HG03135 (cell line): Measurements from ENCODE around the gene RASA2.
"Not testable (repeated sequence)": the region's sequence is repeated elsewhere in the genome, so short reads cannot be mapped to it uniquely, and the experiment has no call there.

Source experiments
- ATAC-seq: cut with Tn5 transposase; IDR thresholded peaks from one replicate; pipeline ENCODE4 v1.9.1; 2021; ENCODE audit warnings: mild to moderate bottlenecking, moderate library complexity; ENCODE audit not compliant: unreplicated experiment

The RASA2 gene

DNA sequence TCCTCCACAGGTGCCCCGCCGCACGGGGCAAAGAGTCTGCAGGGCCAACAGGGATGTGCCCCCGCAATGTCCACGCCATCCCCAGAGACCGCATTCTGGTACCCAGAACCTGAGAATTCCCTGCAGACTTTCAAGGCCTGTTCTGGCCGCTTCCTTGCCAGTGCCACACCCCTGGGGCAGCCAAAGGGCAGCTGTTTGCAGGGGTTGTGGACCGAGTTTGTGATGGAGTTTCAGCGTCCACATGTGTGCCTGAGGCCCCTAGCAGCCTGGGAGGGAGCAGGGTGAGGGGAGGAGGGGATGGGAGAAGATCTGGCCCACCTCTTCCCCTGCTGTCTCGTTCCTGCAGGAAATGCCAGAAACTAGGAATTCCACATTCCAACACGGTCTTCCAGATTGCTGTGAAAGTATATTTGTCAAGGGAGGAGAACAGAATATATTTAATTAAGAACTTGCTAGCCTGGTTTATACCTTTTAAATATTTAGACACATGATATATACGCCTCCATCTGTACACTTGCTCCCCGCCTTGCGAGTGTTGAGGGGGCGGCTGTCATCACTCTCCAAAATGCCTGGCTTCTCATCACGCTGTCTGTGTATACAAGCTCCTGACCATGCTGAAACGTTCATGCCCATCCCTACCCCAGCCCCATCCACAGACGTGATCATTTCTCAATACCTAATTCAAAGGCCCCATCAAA, 31.1 kb upstream of the RASA2 start:
- no peak for ATAC-seq

DNA sequence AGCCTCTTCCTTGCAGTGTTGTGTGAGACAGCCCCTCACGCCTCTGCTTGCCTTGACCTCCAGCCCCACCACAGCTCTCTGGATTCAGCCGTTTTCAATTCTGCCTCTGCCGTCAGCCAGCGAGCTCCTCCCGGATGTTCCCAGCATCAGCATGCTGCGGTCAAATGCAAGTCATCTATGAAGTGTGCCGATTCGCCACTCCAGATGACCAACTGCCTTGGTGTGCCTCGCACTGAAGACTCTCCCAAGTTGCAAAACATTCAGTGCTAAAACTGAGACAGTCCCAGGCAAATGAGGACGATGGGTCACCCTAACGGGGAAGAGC, 30.6 kb upstream of the RASA2 start:
- ATAC-seq, result no peak

DNA sequence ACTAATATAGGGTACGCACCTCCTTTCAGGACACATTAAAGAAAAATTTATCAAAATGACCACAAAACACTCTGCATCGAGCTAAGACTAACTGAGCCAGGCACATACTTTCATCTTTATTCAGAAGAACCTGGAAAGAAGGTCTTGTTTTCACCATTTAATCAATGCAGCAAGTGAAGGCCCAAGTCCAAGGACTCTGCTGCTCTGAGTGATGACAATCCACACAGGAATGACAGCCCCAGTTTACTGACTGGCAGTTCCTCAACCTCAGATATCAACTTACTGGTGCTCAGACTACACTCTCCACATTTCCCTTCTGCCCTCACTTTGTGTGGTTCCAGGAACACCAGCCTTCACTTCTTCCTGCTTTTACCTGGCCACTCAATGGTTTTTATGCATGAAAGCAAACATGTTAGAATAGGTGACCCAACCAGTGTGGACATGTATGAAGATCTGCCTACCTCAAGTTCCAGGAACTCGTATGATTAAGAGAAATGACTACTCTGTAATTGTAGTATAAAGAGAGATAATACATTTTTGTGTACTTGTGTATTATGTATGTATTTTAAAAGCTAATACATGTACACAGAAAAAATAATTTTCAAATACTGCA, 29.1 kb upstream of the RASA2 start:
- ATAC-seq, result no peak

DNA sequence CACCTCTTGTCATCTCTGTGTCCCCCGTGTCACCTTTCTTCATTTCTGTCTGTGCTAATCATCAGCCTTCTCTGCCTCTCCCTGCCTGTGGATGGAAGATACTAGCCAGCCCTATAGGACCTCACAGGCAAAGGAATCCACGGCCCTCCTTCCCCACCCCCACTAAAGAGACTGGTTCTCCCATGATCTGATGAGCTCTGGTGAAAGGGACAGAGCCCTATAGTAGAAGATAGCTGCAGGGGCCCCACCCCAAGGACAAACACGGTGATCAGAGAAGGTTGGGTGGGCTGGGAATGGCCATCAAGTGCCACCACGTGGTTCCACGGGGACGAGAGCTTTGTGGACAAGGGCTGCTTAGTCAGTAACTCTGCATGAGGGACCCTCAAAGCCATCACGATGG, 27.8 kb upstream of the RASA2 start:
- ATAC-seq, result no peak

DNA sequence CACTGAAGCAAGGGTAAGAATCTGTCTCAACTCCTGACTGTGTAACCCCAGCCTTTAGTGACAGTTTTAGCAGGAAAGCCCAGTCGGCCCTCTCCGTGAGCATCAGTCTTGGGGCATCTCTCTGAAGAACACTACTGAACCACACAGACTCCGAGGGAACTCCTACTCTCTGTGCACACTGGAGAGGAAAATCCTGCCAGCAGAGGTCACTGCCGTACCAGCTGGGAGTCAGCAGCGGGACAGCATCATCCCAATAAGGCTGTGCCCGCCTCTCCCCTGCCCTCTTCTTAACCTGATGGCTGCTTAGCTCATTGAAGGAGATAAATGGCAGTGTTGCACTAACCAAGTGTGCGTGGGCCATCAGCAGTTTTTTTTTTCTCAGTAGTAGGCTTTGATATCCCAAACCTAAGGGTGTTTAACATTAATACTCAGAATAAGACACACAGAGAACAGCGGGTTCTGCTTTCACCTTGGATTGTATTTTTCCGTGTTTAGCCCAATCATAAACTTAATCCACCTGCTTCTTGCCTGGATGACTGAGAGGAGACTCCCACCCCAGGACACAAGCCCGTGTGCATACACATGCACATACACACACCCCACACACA, 26.6 kb upstream of the RASA2 start:
- peak; percentile 89 for ATAC-seq

DNA sequence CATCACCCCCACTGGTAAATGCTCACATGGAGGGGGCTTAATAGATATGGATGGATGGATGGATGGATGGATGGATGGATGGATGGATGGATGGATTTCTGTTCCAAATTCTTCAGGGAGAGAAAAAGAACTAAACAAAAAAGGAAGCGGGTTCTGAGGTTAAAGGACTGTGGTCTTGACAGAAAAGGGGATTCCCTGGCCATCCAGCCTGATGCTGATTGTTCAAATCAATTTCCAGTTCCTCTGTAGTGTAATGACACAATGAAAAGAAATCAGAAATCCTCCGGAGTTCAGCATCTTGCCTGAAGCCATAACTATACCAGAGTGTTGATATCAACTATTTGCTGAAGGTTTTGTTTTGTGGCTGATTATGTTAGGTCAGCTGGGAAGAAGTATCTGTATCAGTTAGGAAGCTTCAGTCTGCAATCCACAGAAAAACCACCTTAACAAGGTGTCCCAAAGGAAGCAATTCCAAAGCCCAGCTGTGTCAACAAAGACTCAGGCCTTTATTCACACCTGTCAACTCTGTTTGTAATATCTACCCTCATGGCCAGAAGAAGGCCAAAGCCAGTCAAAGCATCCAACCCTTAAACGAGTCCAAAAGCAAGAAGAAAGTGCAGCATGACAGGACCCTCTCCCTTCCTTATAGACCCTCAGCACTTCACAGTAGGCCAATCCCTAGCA, 24.5 kb upstream of the RASA2 start:
- no peak for ATAC-seq

DNA sequence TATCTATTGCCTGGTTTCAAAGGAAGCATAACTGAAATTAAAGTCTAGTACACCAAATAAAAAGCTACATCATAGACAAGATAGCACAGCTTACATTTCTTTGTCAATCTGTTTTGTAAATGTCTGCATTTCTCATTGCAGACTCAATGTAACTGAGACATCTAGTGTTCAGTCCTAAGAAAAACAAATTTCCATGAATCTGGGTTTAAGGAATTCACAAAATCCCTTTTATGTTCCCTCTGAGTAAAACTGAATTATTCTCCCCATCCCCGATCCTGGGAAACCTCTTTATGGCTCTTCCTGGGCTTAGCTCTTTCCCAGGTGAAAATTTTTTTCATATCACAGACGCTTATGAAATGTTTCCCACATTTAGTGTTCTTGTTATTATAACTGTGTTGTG, 21.6 kb upstream of the RASA2 start:
- no peak for ATAC-seq

DNA sequence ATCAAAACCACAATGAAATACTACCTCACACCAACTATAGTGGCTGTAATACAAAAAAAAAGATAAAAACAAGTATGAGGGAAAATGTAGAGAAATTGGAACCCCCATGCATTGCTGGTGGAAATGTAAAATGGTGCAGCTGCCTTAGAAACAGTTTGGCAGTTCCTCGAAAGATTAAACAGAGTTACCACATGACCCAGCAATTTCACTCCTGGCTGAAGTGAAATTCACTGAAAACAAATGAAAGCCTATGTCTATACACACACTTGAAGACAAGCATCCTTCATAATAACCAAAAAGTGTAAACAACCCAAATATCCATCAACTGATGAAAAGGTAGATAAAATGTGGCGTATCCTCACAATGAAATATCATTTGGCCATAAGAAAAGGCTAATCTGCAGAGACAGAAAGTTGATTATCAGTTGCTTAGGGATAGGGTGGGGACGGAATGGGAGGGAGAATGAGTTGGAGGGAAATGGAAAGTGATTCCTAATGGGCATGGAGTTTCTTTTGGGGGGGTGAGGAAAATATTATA, 20.1 kb upstream of the RASA2 start:
- ATAC-seq, result no peak

DNA sequence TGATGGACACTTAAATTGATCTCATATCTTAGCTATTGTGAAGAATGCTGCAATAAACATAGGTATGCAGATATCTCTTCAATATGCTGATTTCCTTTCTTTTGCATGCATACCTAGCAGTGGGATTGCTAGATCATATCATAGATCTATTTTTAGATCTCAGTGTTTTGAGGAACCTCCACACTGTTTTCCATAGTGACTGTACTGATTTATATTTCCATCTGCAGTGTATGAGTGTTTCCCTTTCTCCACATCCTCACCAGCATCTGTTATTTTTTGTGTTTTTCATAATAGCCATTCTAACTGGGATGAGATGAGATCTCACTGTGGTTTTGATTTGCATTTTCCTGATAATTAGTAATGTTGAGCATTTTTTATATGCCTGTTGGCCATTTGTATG, 17.1 kb upstream of the RASA2 start:
- no peak for ATAC-seq

DNA sequence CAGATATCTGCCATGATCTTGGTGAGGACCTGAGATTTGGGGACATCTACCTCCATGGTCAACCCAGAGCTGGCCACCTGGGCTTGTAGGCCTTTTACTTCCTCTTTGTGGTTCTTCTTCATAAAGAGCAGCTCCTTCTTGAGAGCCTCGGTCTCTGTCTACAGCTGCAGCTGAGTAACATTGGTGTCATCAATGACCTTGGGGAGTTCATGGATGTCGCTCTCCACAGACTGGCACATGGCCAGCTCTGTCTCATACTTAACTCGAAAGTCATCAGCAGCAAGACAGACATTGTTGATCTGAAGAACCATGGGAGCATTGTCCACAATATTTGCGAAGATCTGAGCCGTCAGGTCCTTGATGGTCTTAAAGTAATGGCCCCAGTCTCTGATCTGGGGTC, 15.7 kb upstream of the RASA2 start:
- ATAC-seq, result no peak

DNA sequence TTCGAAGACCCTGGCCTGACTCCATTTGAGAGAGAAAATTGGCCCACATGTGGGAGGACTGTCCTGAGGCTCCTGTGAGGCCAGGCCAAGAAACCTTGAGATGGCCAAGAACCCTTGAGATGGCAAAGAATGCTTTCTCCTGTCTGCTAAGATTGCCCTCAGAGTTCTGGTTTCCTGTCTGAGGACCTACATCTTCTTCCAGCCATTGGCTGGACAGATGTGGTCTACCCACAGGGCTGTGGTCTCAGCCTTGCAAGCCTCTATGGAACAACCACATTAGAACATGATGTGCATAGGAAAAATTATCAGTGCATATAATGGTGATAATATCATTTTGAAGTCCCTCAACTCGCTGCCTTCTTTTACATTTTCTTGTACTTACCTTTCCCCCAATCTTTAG, 10.8 kb upstream of the RASA2 start:
- ATAC-seq, result no peak

DNA sequence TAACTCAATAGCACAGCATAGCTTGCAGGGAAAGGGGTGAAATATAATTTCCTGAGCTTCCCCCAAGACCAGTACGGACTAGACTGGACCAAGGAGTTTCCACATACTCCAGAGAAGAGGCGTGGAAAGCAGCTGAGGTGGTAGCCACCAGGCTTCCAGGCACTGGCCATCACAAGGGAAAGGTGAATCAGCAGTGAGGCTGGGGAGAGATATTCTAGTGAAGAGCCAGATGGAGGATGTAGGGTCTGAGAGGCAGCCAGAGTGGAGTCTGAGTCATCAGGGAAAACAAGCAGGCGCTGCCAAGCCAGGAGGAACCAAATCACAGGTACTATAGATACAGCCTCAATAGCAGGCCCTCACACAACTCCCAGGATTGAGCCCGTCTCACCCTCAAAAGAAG, 9.6 kb upstream of the RASA2 start:
- ATAC-seq, result no peak

DNA sequence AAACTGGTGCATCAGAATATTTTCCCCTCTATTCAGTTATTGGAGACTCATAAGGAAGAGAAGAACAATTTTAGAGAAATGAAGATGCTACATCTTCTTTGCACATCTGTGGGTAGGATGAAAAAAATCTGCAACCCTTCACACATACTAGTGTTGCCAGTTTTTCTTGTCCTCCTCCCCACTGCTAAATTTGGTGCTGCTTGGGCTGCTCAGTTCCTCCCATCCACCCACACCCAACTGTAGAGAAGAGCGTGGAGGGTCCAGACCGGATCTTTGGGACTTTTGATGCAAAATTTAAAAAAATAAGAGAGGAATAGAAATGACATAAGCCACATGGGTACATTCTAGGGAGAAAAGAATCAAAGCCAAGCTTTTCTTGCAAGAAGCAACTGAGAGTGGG, 8.7 kb upstream of the RASA2 start:
- no peak for ATAC-seq

DNA sequence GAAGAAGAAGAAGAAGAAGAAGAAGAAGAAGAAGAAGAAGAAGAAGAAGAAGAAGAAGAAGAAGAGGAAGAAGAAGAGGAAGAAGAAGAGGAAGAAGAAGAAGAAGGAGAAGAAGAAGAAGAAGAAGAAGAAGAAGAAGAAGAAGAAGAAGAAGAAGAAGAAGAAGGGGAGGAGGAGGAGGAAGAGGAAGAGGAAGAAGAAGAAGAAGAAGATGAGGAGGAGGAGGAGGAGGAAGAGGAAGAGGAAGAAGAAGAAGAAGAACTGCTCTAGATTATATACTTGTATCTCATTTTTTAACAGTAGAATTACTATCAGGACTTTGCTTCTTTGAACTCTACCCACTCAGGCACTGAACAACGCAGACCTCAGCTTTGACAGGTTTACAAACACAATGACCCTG, 8.0 kb upstream of the RASA2 start:
- not testable (repeated sequence) for ATAC-seq

DNA sequence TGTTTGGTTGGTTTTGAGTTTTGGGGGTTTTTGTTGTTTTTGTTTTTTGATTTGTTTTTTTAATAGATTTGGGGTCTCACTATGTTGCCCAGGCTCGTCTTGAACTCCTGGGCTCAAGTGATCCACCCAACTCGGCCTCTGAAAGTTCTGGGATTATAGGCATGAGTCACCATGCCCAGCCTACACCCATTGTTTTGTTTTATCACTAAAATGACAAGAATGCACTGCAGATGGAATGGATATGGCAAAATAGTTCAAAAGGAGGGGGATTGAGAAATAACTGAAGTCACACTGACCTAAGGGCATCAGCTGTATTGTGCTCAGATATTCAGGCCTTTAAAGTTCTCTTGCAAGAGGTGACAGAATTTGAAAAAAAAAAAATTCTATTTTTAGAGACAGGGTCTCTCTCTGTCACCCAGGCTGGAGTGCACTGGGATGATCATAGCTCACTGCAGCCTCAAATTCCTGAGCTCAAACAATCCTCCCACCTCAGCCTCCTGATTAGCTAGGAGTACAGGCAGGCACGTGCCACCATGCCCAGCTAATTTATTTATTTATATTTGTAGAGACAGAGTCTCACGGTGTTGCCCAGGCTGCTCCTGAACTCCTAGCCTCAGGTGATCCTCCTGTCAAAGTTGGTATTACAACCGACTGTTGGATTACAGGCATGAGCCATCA, 4.4 kb upstream of the RASA2 start:
- ATAC-seq, result no peak

DNA sequence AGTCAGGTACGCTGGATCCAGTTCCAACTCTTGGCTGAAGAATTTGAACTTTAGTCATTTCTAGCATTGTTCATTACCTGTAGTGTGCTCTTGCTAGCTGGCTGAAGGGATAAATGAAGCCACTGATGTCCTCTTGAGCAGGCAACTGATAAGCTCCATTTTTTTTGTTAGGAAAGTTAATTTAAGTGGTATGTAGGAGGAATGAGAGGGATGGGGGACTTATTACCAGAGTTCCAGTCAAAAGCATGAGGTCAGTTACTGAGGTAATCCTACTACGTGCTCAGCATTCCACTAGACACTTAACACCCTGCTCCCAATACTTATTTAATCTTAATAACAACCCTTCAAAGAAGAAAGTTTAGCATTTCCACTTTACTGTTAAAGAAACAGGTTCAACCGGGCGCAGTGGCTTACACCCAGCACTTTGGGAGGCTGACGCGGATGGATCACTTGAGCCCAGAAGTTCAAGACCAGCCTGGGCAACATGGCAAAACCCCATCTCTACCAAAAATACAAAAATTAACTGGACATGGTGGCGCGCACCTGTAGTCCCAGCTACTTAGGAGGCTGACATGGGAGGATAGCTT, 2.0 kb upstream of the RASA2 start:
- ATAC-seq, result no peak

DNA sequence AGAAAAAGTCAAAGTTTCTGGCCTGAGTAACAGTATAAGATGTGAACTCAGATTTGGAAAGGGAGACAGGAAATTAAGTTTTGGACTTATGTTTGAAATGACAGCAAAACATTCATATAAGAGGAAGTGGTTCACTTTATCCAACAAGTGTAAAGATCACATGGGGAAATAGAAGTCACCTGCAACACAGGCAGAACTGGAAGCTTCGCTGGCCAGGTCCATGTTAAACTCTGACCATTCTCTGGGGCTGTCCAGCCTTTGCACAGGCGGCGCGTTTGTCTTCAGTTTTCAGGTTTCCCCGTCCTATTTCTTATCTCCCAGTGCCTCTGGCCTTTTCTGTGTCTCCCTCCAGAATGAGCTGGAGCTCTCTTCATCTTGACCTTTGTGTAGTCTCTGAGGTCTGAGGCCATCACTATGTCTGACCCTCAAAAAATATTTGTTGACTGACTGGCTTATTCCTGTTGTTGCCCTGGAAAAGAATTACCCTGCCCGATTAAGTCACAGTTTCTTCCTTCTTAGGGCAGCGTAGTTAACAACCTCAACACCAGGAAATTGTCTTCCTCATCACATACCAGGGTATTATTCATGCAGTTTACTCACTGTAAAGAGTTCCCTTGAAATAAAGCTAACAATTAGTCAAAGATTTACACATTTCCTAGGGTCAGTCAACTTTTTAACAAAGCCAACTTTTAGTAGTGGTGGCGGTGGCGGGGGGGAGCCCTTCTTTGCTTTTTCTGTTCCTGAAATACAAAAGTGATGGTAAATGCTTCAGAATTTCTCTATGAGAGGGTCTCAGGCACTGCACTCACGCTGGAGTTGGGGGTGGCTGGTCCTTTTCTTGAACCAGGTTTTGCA, 959 bp upstream of the RASA2 start:
- no peak for ATAC-seq

DNA sequence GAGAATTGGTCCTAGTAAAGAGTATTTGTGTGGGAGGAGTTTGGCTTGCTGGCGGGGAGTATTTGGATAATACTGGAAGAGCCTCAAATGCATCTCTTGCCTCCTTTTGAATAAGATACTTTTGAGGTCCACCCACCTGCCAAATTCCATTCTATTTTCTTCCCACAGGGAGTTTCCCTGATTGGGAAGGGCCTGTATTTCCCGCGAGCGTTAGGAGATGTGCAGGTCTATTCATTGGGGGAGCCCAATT, 406 bp upstream of the RASA2 start:
- no peak for ATAC-seq

DNA sequence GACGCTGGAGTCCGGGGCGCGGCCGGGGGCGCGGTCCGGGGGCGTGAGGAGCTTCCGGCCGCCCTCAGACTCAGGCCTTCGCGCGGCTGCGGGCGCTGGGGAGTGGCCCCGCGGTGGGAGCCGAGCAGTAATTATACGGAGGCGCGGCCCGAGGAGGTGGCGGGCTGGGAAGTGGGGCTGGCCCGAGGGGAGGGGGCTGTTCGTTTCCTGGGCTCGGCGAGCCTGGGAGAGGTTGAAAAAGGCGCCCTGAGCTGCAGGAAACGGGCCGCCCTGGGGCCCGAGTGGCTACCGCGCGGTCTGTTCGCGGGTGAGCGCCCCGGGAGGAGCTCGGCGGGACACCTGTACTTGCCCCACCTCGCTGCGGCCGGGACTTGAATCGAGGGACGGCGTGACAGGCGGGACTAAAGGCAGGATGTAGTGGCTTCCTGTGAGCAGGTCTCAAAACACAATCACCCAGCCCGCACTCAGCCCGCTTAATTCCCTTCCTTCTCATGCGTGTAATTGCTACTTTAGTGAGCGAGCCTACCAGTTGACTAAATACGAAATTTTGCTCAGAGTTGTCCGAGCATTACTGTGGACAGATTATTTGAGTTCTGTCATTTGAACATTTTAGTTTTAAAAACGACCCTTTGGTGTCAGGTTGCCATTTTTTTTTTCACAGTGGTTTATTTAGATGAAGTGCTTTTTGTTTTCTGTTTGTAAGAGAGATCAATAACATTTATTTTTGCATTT, 860 bp downstream of the RASA2 start:
- peak; percentile 80 for ATAC-seq

DNA sequence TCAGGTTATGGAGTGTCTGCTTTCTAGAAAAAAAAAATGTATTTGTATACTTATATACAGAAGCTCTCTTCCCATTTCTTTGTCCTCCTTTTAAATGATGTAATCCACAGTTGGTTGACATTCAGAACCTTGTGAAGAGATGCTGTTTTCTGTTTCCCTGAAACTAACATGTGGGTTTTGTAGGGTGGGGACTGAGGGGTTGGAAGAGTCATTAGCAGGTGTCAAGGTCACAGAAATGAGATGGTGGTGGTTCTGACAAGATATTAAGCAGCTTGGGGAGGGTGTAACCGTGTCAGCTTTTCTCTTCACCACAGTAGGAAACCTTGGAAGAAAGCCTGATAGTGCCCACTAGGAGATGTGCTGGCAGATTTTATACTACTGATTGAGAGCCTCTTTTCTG, 2.4 kb downstream of the RASA2 start:
- ATAC-seq, result no peak
